Osteocyte (in vitro differentiated cells): ENCODE data around the gene ATXN1. TPM values are rescaled to one million over a fixed set of nuclear protein-coding genes. Genes with fewer than 3 reads are reported as not detected.
A peak's percentile ranks its signal among the peaks of the same experiment; 100 is the strongest.

Experiments used
- DNase-seq: peaks from one replicate; pipeline ENCODE4 v3.0.0; 2021; ENCODE audit warnings: mixed read lengths; ENCODE audit not compliant: unreplicated experiment; ENCODE audit errors: extremely low spot score
- H3K27ac Mint-ChIP-seq: one replicate; pipeline ENCODE4 v1.8.0; 2021; ENCODE audit warnings: mild to moderate bottlenecking, mixed read lengths; ENCODE audit not compliant: unreplicated experiment
- H3K27me3 Mint-ChIP-seq: one replicate; pipeline ENCODE4 v1.8.0; 2021; ENCODE audit warnings: mixed read lengths; ENCODE audit not compliant: unreplicated experiment
- H3K36me3 Mint-ChIP-seq: one replicate; pipeline ENCODE4 v1.8.0; 2021; ENCODE audit warnings: mixed read lengths; ENCODE audit not compliant: unreplicated experiment
- H3K4me1 Mint-ChIP-seq: one replicate; pipeline ENCODE4 v1.8.0; 2021; ENCODE audit warnings: mixed read lengths; ENCODE audit not compliant: unreplicated experiment
- H3K4me3 Mint-ChIP-seq: one replicate; pipeline ENCODE4 v1.8.0; 2021; ENCODE audit warnings: mild to moderate bottlenecking, moderate library complexity, mixed read lengths; ENCODE audit not compliant: unreplicated experiment
- H3K9me3 Mint-ChIP-seq: one replicate; pipeline ENCODE4 v1.8.0; 2021; ENCODE audit warnings: mixed read lengths; ENCODE audit not compliant: unreplicated experiment
- CTCF ChIP-seq: fragments of 200-600 bp; sonication (generic); IDR thresholded peaks from 2 replicates; pipeline ENCODE4 v1.5.0; 2021; ENCODE audit warnings: antibody characterized with exemption, mild to moderate bottlenecking, moderate library complexity
- total RNA-seq: library from RNA; stranded (reverse); gene quantifications from 2 replicates; pipeline ENCODE4 v1.2.1, GENCODE V29; 2021

ATXN1 gene
- total RNA-seq, 1 donor from 2014 or later, result 54.4 TPM

DNA sequence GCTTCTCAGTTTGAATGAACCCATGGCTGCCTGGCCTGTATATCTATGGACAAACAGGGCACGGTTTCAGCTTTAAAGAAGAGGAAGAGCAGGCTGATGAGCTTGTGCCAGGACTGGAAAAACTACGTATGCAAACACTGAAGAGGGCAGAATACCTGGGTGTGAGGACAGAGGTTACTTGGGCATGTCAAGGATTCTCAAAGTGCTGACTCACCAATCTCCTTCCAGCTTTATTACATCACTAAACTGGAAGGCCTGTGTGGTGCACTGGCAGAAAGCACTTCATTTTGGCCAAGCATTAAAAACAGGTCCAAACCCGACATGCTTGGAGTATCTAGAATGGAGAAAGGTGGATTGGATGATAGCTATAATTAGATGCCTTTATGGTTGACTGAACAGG, 427.7 kb downstream of the ATXN1 start:
- H3K27me3 Mint-ChIP-seq, result no peaks in the 10 kb centered on the region
- H3K9me3 Mint-ChIP-seq, result no peaks in the 10 kb centered on the region
- H3K36me3 Mint-ChIP-seq, result peaks cover 1% of the 10 kb centered on the region
- peak overlapping the region; percentile 34 for H3K27ac Mint-ChIP-seq
- no peak for TF ChIP-seq CTCF
- H3K4me1 Mint-ChIP-seq, result peaks cover 42% of the 10 kb centered on the region
- H3K4me3 Mint-ChIP-seq, result no peak overlapping the region
- DNase-seq, result no peak

GRCh38 chr6:16332175-16332542, 429.1 kb downstream of the ATXN1 start:
- DNase-seq, result peak; percentile 91
- peaks cover 29% of the 10 kb centered on the region for H3K4me1 Mint-ChIP-seq

GRCh38 chr6:16331384-16332174, 429.7 kb downstream of the ATXN1 start:
- DNase-seq, result no peak
- Mint-ChIP-seq H3K27me3 (no peaks in the 10 kb centered on the region), H3K36me3 (peaks cover 11% of the 10 kb centered on the region), H3K4me3 (no peak overlapping the region), H3K9me3 (no peaks in the 10 kb centered on the region), H3K27ac (no peak overlapping the region), H3K4me1 (peaks cover 23% of the 10 kb centered on the region)
- peak; percentile 88 for TF ChIP-seq CTCF

More at GRCh38 chr6:16332175-16332542, 429.1 kb downstream of the ATXN1 start:
- Mint-ChIP-seq H3K4me3 (no peak overlapping the region), H3K27me3 (no peaks in the 10 kb centered on the region), H3K27ac (no peak overlapping the region), H3K36me3 (peaks cover 6% of the 10 kb centered on the region), H3K9me3 (no peaks in the 10 kb centered on the region)
- peak; percentile 87 for TF ChIP-seq CTCF

DNA sequence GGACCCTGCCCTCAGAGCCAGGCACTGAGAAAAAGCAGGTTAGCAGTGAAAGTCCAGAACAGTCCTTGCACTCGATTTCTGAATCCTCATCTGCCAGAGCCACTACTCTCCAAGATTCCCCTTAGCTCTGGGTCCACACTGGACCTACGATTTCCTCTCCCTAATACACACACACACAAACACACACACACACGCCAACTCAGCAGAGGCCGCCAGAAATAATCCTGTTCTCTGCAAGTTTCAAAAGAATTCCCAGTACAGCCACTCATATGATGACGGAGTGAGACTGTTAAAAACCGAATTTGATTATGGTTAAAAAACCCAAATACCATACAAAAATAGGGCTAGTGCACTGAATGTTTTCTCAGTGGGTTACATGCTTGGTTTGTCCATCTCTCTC, 432.0 kb downstream of the ATXN1 start:
- DNase-seq, result no peak
- no peak overlapping the region for H3K27ac Mint-ChIP-seq
- peaks cover 22% of the 10 kb centered on the region for H3K36me3 Mint-ChIP-seq
- H3K9me3 Mint-ChIP-seq, result no peaks in the 10 kb centered on the region
- H3K4me1 Mint-ChIP-seq, result peaks cover 9% of the 10 kb centered on the region
- no peaks in the 10 kb centered on the region for H3K27me3 Mint-ChIP-seq
- no peak for TF ChIP-seq CTCF
- H3K4me3 Mint-ChIP-seq, result no peak overlapping the region

DNA sequence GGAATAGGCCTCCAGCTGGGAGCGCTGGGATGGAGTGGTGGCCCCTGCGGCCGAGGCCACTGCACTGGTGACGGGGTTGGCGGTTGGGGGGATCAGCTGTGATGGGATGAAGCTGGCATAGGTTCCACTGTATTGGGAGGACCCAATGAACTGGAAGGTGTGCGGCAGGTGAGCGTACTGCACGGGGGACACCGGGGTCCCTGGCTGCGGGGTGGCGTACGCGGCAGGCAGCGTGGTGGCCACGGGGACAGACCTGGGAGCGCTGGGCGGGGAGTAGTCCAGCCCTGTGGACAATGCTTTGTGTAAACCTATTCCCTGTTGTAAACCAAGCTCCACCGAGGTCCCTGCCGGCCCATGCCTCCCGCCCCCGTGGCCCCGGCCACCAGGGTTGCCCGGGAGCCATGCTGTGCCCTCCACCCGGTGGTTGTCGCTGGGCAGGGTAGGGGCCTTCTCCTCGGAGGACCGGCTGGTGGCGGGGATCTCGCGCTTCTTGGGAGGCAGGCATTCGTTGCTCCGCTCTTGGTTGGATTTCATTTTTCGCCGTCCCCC, 433.4 kb downstream of the ATXN1 start:
- H3K27ac Mint-ChIP-seq, result no peak overlapping the region
- no peaks in the 10 kb centered on the region for H3K27me3 Mint-ChIP-seq

More for the DNA sequence above, 433.4 kb downstream of the ATXN1 start:
- no peak for DNase-seq
- Mint-ChIP-seq H3K36me3 (peaks cover 24% of the 10 kb centered on the region), H3K4me3 (no peak overlapping the region), H3K4me1 (peaks cover 11% of the 10 kb centered on the region), H3K9me3 (no peaks in the 10 kb centered on the region)
- TF ChIP-seq CTCF, result no peak
